Ammon's horn (tissue), 1 donor: Measurements from ENCODE around the gene PRR12.

Experiments
- DNase-seq: peaks from one replicate; pipeline ENCODE4 v3.0.0-alpha.2; 2016; ENCODE audit warnings: low spot score

The PRR12 gene

DNA sequence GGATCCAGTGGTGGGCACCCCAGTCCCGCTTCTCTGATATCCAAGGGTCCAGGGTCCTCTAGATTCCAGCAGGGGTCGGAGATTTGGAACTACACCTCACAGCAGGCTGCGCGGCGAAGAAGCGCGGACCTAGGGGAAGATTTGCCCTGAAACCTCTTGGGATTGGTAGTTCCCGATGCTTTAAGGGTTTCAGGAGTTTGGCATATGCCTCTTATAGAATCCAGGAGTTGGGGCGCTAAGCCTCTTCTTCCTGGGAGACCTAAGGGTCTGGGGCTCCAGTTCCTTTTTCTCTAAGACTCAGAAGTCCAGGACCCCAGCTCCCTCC, 75.1 kb downstream of the PRR12 start:
- DNase-seq, result no peak

GRCh38 chr19:49667473-49667872, 76.5 kb downstream of the PRR12 start:
- DNase-seq, result no peak

GRCh38 chr19:49669516-49669915, 78.5 kb downstream of the PRR12 start:
- no peak for DNase-seq

DNA sequence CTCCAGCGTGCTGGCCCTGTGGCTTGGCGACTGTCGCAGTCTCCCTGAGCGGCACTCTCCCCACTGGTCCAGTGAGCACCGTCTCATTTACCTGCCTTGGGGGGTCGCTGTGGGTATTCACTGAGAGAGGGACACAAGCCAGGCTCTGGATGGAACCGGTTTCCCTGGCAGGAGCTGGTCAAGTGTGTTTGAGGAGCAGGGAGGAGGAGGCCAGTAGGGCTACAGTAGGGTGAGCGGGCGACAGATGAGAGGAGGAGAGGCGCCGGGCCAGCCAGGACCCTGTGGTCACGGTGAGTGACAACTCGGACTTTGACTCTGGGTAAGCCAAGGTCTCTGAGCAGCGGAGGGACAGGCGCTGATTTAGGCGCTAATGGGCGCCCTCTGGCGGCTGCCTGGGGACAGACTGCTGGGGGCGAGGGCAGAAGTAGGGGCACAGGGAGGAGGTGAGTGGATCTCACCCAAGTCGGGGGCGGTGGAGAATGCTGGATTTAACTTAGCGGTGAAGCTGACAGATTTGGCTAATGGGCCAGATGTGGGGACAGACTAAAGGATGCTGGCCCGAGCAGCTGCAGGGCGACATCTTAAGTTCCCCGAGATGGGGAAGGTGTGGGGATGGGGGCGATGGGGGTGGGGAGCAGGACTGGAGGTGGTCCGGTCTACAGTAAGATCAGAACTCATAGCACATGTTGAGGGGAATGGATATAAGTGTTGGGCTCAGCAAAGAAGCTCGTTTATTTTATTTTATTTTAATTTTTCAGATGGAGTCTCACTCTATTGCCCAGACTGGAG, 81.3 kb downstream of the PRR12 start:
- peak; percentile 84 for DNase-seq
